Tibial nerve (tissue), 3 donors: ENCODE results near the gene ABCA4.

ENCODE experiments used
- CTCF ChIP-seq, 5 experiments: fragments of 200-600 bp in 3 of 5; fragments of 450-650 bp in 2 of 5; sonication (generic) in 3 of 5; IDR thresholded peaks; one replicate each; pipeline ENCODE4 v1.5.1; 2016 to 2019; ENCODE audit warnings: antibody characterized with exemption in 5 of 5, mild to moderate bottlenecking in 3 of 5, moderate library complexity in 2 of 5
- POLR2A ChIP-seq, 2 donors: fragments of 450-650 bp; IDR thresholded peaks; one replicate each; pipeline ENCODE4 v1.6.1; 2017; ENCODE audit warnings: antibody characterized with exemption in 2 of 2, mild to moderate bottlenecking in 2 of 2, moderate library complexity in 2 of 2

GRCh38 chr1:94153133-94153532 is 32.2 kb upstream of the ABCA4 start:
- TF ChIP-seq CTCF (IDR thresholded peaks at IDR 0.05) (no peak), POLR2A (IDR thresholded peaks at IDR 0.05) (no peak)
